HCT116 (cell line): ENCODE measurements around the gene TROAP.

Experiments
- CBX3 ChIP-seq: IDR thresholded peaks from 2 replicates; pipeline ENCODE4 v1.6.1; 2012; ENCODE audit warnings: low read depth
- CEBPB ChIP-seq: IDR thresholded peaks from 2 replicates; pipeline ENCODE4 v1.6.1; 2012; ENCODE audit warnings: low read depth
- EGR1 ChIP-seq: IDR thresholded peaks from 2 replicates; pipeline ENCODE4 v1.6.1; 2012; ENCODE audit warnings: low read depth
- EZH2 ChIP-seq: fragments of 200-600 bp; sonication (generic); IDR thresholded peaks from 2 replicates; pipeline ENCODE4 v1.6.1; 2017; ENCODE audit warnings: antibody characterized with exemption, mixed run types
- EZH2phosphoT487 ChIP-seq: fragments of 200-600 bp; IDR thresholded peaks from 2 replicates; pipeline ENCODE4 v1.6.1; 2018; ENCODE audit warnings: antibody characterized with exemption, borderline replicate concordance
- JUND ChIP-seq: IDR thresholded peaks from 2 replicates; pipeline ENCODE4 v1.6.1; 2012
- POLR2A ChIP-seq: IDR thresholded peaks from 2 replicates; pipeline ENCODE4 v1.7.0; 2011; ENCODE audit warnings: borderline replicate concordance; ENCODE audit not compliant: insufficient read depth, insufficient read length; ENCODE audit errors: extremely low read depth
- POLR2AphosphoS5 ChIP-seq: IDR thresholded peaks from 2 replicates; pipeline ENCODE4 v1.6.1; 2011; ENCODE audit warnings: mild to moderate bottlenecking, low read depth, low read length, moderate library complexity
- SIN3A ChIP-seq: IDR thresholded peaks from 2 replicates; pipeline ENCODE4 v1.6.1; 2012; ENCODE audit warnings: low read depth
- TCF7L2 ChIP-seq: IDR thresholded peaks from 2 replicates; pipeline ENCODE4 v1.7.0; 2011; ENCODE audit warnings: borderline replicate concordance, inconsistent platforms; ENCODE audit not compliant: insufficient read depth, insufficient read length; ENCODE audit errors: extremely low read depth
- YY1 ChIP-seq: IDR thresholded peaks from 2 replicates; pipeline ENCODE4 v1.6.1; 2011; ENCODE audit warnings: low read length, low read depth, moderate library complexity, mild to moderate bottlenecking; ENCODE audit not compliant: insufficient replicate concordance; ENCODE audit errors: extremely low read depth
- ZFX ChIP-seq: fragments of 450-650 bp; IDR thresholded peaks from 2 replicates; pipeline ENCODE4 v1.6.1; 2017
- TF ChIP-seq, protein P1 (sequence below), 3 experiments: fragments of 200-600 bp in 1 of 3; sonication (generic) in 1 of 3; IDR thresholded peaks in 2 of 3; conservative IDR thresholded peaks in 1 of 3; 2 replicates each; pipeline ENCODE4 v1.5.1; 2012 to 2017; ENCODE audit warnings: low read depth in 2 of 3, low read length in 2 of 3, antibody characterized with exemption in 1 of 3, borderline replicate concordance in 1 of 3, control low read depth in 1 of 3, mild to moderate bottlenecking in 1 of 3, mixed read lengths in 1 of 3, mixed run types in 1 of 3, moderate library complexity in 1 of 3; ENCODE audit not compliant: insufficient read depth in 1 of 3

DNA sequence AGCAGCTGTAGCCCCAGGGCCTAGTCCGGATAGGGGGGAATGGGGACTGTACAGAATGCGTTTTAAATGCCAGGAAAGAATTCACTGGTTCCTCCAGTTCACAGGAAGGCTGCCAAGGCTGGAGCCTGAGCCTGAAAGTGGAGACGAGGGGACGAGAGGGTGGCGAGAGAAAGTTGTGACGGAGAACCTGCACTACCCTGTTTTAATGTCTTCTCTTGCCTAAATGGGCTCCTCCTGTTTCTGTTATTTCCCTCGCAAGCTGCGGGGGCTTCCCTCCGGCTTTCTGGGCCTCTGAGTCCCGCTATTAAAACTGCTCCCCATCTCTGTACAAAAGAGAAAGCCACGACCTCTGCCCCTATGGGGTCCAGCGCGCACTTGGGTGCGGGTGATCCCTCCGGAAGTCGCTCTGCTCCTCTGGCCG is 9.4 kb downstream of the TROAP start:
- TF ChIP-seq, protein P1, sequence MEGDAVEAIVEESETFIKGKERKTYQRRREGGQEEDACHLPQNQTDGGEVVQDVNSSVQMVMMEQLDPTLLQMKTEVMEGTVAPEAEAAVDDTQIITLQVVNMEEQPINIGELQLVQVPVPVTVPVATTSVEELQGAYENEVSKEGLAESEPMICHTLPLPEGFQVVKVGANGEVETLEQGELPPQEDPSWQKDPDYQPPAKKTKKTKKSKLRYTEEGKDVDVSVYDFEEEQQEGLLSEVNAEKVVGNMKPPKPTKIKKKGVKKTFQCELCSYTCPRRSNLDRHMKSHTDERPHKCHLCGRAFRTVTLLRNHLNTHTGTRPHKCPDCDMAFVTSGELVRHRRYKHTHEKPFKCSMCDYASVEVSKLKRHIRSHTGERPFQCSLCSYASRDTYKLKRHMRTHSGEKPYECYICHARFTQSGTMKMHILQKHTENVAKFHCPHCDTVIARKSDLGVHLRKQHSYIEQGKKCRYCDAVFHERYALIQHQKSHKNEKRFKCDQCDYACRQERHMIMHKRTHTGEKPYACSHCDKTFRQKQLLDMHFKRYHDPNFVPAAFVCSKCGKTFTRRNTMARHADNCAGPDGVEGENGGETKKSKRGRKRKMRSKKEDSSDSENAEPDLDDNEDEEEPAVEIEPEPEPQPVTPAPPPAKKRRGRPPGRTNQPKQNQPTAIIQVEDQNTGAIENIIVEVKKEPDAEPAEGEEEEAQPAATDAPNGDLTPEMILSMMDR (IDR thresholded peaks at IDR 0.05 in 2 of 3, conservative IDR thresholded peaks at IDR 0.05 in 1 of 3; ENCODE audit: borderline replicate concordance in 1 of 3, insufficient read depth in 1 of 3, low read depth in 2 of 3, low read length in 2 of 3): no peak
- TF ChIP-seq ZFX (no peak), POLR2A (no peak), POLR2AphosphoS5 (no peak), CEBPB (no peak), JUND (no peak), EZH2phosphoT487 (no peak), EGR1 (no peak), YY1 (no peak), EZH2 (no peak), CBX3 (no peak), TCF7L2 (no peak), SIN3A (no peak)
